Cardiac septum (tissue), 1 donor: Measurements from ENCODE around the gene MICAL3. TPM values are rescaled to one million over a fixed set of nuclear protein-coding genes. Genes with fewer than 3 reads are reported as not detected.

Source experiments
- DNase-seq: peaks from one replicate; pipeline ENCODE4 v3.0.0-alpha.2; 2020; ENCODE audit warnings: low spot score
- intact Hi-C: fragments of 100-400 bp; cut with DNase I; formaldehyde crosslinking; loops from one replicate; pipeline ENCODE4 v1.14.0; 2022
- total RNA-seq: library from RNA; stranded (reverse); fragmentation: NEBNext Ultra II Directional; extraction: Animal tissue kit (Norgen Biotek cat#: 25700); gene quantifications from one replicate; pipeline ENCODE4 v1.2.1, GENCODE V29; 2021
- donor health status: DM: no; HTN: no; CAD: no.

MICAL3 gene
- total RNA-seq, 1 donor from 2014 or later, result 126 TPM

DNA sequence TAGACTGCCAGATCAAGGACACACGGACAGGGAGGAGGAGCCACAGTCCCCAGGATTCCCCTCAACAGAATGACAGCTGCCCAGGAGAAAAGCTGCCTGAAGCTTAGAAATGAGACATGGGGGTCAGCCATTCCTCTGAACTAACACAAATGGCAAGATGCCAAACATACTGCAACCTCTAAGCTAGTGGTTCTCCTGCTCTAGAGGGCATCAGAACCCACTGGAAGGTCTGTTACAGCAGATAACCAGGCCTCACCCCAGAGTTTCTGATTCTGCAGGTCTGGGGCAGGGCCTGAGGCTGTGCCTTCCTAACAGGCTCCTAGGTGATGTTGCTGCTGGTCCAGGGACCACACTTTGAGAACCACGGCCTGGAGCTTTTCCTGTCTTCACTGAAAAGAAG is 221.5 kb downstream of the MICAL3 start:
- intact Hi-C loops, result no loop called here
- DNase-seq, result no peak

GRCh38 chr22:17802411-17802810 is 221.9 kb downstream of the MICAL3 start:
- intact Hi-C loops, result no loop called here
- DNase-seq, result no peak

- no peak for DNase-seq
- intact Hi-C loops, result no loop called here
Observed at GRCh38 chr22:17797721-17798559, 226.4 kb downstream of the MICAL3 start.

GRCh38 chr22:17796695-17797094 is 227.7 kb downstream of the MICAL3 start:
- no peak for DNase-seq
- intact Hi-C loops, result no loop called here

DNA sequence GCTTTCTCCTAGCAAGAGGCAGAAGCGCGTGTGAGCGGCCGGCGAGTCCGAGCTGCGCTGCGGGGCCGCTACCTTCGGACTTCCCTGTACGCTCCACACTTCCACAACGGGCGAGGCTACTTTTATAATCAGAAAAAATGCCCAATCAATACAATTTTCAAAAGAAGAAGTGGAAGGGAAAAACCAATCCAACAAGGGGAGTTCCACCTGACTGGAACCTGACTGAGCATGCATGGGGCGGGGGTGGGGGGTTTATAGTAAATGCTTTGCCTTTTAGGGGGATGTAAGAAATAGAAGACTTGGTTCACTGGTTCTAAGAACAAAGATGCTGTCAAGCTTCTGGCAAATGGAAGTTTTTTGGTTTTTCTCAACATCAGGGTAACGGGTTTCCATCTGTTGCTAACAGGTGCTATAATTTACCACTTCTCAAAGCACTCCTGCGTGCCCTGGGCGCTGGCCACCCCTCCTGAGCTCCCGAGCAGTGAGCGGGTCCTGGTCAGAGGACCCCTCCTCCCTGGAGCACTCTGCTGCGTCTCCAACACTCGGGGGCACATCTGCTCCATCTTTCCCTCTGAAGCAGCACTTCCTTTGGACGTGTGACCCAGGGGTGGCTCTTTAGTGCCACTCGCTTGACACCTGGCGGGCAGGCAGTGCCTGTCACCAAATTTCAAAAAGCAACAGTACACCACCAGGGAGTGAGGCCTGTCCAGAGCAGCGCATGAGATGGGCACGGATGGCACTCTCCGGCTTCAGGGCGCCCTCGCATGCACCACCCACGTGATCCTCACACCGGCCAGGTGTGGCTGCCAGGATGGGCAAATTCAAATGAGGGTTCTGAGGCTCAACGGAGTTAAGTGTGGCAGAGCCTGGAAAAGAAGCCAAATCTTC is 228.5 kb downstream of the MICAL3 start:
- intact Hi-C loops, result no loop called here
- no peak for DNase-seq

- intact Hi-C loops, result no loop called here
- DNase-seq, result no peak
Observed at GRCh38 chr22:17794726-17795542, 229.4 kb downstream of the MICAL3 start.

DNA sequence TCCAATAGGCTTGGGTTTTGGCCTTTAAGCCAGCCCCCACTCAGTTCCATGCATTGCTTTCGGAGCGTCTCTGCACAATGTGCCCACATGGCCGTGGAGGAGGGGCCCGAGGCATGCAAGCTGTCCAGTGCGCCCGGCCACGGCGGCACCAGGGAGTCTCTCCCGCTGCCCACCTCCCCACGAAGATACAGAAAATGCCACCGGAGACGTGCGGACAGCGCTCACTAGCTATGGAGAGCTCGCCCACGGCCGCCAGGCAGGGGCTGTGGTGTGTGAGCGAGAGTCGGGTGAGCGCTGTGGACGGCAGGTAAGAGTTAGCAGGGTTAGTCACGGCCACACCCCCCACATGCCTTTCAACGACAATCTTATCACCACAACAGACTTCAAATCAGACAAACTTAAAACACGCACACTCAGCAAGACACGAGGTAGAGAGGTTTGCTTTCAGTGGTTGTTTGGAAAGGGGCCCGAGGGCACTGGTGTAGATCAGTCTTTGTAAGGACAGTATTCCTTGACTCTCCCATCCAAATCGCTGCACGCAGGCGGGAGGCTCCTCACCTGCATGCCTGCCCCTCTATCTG is 231.4 kb downstream of the MICAL3 start:
- intact Hi-C loops, result no loop called here
- DNase-seq, result no peak

DNA sequence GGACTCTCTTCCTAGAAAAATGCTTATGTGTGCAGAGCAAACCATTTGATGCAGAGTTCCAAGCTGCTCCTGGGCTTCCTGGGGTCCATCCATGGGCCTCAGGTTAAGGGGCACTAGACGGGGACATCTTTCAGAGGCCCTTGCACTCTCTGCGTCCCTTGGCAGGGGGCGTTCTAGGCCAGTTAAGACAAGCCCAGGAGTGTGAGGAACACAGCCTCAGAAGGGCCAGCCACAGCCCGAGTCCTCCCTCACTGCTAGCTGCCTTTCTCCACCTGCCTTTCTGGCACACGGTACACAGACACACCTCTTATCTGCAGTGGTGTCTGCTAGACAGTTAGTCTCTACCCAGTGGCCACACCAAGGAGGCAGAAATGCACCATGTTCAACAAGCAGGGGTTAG is 232.1 kb downstream of the MICAL3 start:
- no peak for DNase-seq

GRCh38 chr22:17791196-17791595 is 233.2 kb downstream of the MICAL3 start:
- intact Hi-C loops, result no loop called here
- DNase-seq, result no peak

More for the DNA sequence above, 232.1 kb downstream of the MICAL3 start:
- intact Hi-C loops, result no loop called here

GRCh38 chr22:17789379-17790200 is 234.8 kb downstream of the MICAL3 start:
- DNase-seq, result no peak

DNA sequence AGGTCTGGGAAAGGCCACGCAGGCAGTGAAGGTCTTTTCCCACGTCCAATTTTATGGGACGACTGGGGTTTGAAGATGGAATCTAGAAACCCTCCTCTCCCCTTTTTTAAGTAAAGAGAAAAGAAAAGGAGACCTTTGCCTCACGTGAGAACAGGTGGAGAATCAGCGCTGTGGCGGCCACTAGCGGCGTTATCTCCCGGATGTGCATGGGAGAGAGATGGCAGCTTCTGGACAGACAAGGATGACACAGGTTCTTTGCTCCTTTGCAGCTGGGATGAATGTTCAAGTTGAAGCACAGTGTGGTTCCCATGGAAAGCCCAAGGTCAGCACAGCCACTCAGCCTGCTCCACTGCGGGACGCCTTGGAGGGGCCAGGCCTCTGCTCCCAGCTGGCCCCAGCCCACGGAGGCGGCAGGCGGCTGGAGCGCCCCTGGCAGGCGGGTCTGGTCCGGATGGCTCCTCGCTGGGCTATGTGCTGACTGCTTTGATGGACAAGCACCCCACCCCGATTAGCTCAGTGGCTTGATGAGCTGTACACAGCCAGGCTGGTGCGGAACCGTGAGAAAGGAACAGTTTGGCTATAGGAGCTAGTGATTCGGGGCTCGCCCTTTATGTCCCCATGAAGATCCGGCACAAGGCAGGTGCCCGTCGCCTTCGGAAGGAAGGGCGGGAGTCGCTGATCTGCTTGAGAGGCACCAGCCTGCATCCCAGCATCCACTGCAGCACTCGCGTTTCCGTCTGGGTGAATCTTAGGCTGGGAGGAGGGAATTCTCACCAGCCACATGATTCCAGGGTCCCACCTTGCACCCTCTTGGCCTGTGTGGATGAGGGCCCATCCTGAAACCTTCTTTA is 235.6 kb downstream of the MICAL3 start:
- intact Hi-C loops, result no loop called here
- no peak for DNase-seq

More at GRCh38 chr22:17789379-17790200, 234.8 kb downstream of the MICAL3 start:
- intact Hi-C loops, result no loop called here

- DNase-seq, result no peak
- intact Hi-C loops, result no loop called here
Observed at GRCh38 chr22:17787716-17788330, 236.5 kb downstream of the MICAL3 start.

DNA sequence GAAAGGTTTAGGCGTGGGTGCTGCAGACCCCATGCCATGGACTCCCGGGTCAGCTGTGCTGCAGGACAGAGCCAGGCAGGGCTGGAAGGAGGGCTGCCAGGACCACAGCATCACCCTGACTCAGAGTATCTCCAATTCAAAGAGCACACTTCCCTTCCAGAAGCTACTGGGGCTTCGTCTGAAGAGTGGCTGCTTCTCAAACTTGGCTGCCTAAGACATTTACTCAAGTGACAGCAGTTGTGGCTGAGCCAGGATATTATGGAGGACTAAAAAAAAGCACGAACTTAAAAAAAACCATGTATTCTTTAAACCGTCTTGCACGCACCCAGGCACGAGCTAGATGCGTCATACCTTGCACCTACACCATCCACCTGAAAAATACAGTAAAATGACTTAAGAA is 237.1 kb downstream of the MICAL3 start:
- DNase-seq, result no peak
- intact Hi-C loops, result no loop called here

GRCh38 chr22:17786435-17787161 is 237.8 kb downstream of the MICAL3 start:
- intact Hi-C loops, result no loop called here
- DNase-seq, result peak; percentile 91

DNA sequence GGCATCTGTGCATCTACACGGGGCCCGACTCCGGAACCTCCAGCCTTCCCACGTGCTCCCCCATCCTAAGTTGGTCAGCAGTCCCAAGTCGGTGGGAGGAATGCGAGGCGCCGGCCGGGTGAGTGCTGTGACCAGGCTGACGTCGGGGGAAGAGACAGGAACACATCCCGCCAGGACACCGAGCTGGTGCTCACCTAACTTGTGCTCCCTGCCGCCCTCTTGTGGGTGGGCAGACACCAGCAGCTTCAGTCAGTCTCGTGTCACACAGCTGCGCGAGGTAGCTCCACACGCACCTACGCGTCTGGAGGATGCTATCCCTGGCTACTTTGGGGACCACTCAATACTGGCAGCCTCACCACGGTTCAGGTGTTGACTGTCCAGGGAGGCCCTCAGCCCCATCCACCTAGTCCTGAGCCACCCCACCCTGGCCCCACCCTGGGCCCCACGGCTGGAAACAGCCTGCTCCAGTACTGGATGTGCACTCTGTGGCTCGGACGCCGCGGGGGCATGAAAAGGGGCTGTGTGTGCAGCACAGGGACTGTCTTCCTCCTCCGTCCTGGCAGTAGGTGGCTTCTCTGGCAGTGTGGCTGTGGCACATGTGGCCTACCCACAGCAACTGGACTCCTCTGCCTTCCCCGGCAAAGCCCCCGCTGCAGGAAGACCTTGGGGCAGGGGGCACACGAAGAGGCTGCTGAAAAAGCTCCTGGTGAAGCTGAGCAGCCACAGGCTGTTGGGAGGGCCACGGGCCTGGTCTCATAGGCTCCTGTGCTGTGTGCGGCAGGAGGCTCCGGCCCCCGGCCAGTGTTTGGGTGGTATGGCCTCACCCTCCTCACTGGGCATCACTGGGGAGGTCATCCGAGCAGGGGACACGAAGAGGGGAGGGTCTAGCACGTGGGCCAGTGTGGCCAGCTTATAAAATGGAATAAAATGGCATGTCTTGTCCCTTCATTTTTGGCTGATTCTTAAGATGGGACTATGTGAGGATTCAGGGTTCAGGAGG is 238.9 kb downstream of the MICAL3 start:
- intact Hi-C loops, result no loop called here

More for the DNA sequence above, 238.9 kb downstream of the MICAL3 start:
- peak; percentile 86 for DNase-seq
